Heart left ventricle (tissue), 16 donors: ENCODE data around the gene HYLS1. TPM values are rescaled to one million over a fixed set of nuclear protein-coding genes. Genes with fewer than 3 reads are reported as not detected.

Experiments used
- ATAC-seq, 4 donors: fragments of 200-7000 bp; cut with Tn5 transposase; one replicate each; pipeline ENCODE4 v1.9.1; 2020 to 2022; ENCODE audit warnings: moderate library complexity in 4 of 4, mild to moderate bottlenecking in 3 of 4, moderate number of reproducible peaks in 1 of 4
- DNase-seq, 5 donors: peaks; one replicate each; pipeline ENCODE4 v3.0.0-alpha.2; 2020
- H3K27ac ChIP-seq, 12 donors: fragments of 200-600 bp; sonication (generic) in 4 of 12; one replicate each; pipeline versions ENCODE4 v1.5.0 to v1.8.0; 2016 to 2022; ENCODE audit warnings: mild to moderate bottlenecking in 2 of 12
- H3K27me3 ChIP-seq, 9 donors: fragments of 200-600 bp; sonication (generic) in 2 of 9; one replicate each; pipeline versions ENCODE4 v1.5.1 to v1.8.0; 2016 to 2022; ENCODE audit warnings: mild to moderate bottlenecking in 3 of 9
- H3K36me3 ChIP-seq, 9 donors: fragments of 200-600 bp; sonication (generic) in 2 of 9; one replicate each; pipeline versions ENCODE4 v1.5.0 to v1.8.0; 2018 to 2022; ENCODE audit warnings: mild to moderate bottlenecking in 2 of 9
- H3K4me1 ChIP-seq, 12 donors: fragments of 200-600 bp; sonication (generic) in 4 of 12; one replicate each; pipeline versions ENCODE4 v1.5.0 to v1.8.0; 2016 to 2022; ENCODE audit warnings: mild to moderate bottlenecking in 3 of 12
- H3K4me3 ChIP-seq, 12 donors: fragments of 200-600 bp; sonication (generic) in 4 of 12; one replicate each; pipeline versions ENCODE4 v1.5.0 to v1.8.0; 2017 to 2022; ENCODE audit warnings: mild to moderate bottlenecking in 9 of 12, moderate library complexity in 4 of 12
- H3K9me3 ChIP-seq, 12 donors: fragments of 200-600 bp; sonication (generic) in 4 of 12; one replicate each; pipeline versions ENCODE4 v1.5.0 to v1.8.0; 2016 to 2022; ENCODE audit warnings: mild to moderate bottlenecking in 1 of 12
- CTCF ChIP-seq, 12 donors: fragments of 200-600 bp; sonication (generic) in 4 of 12; IDR thresholded peaks; one replicate each; pipeline versions ENCODE4 v1.5.0 to v1.8.0; 2018 to 2022; ENCODE audit warnings: antibody characterized with exemption in 12 of 12, mild to moderate bottlenecking in 5 of 12
- POLR2A ChIP-seq, 2 donors: fragments of 450-650 bp; IDR thresholded peaks; one replicate each; pipeline ENCODE4 v1.6.1; 2017; ENCODE audit warnings: antibody characterized with exemption in 2 of 2, mild to moderate bottlenecking in 2 of 2, moderate library complexity in 2 of 2
- WGBS, 4 donors: extraction: QIAGEN DNeasy Blood & Tissue Kit in 2 of 4; methylation state at CpG; one replicate each; pipeline versions ENCODE4 v1.1.5 to v1.1.7; 2013 to 2018; 5-methylcytosine and 5-hydroxymethylcytosine counted together
- intact Hi-C, 10 donors: fragments of 100-400 bp; cut with DNase I; formaldehyde crosslinking; loops; one replicate each; pipeline versions ENCODE4 v1.11.1 to v1.14.2; 2022
- polyA plus RNA-seq, 2 donors: library from polyadenylated mRNA; stranded (reverse); fragments of 200-250 nt; gene quantifications; one replicate each; pipeline ENCODE4 v1.2.3, GENCODE V29; 2013
- total RNA-seq, 9 donors: library from RNA; depleted of rRNA in 2 of 9; stranded (reverse); fragments of >200 nt in 2 of 9; fragmentation: NEBNext Ultra II Directional in 3 of 9; extraction: Animal tissue kit (Norgen Biotek cat#: 25700) in 3 of 9; gene quantifications; one replicate each; pipeline versions ENCODE4 v1.1.0 to v1.2.4, GENCODE V29; 2016 to 2023
- donor health status: ischemic (EF 13 %, LVEDD 7.1; RV severe dilation, severe dysfunction).
- donor health status: healthy with polysubstance abuse.
- donor health status: DM: no; HTN: yes; CAD: no.
- donor health status: DM: no; HTN: no; CAD: no.
- donor health status: ischemic (EF 25% LVEDD 6.9; RV normal size, moderate dysfunction).
- donor health status: ischemic (EF 25% LVEDD 5.7; RV mildly dilated, moderate dysfunction).
- donor health status: healthy.
- donor health status: DM: yes; HTN: yes; CAD: no.
- donor health status: ischemic (EF 35%, LVEDD 5.7; RV mildly dilated, moderate dysfunction).
- donor health status: nonischemic (EF 11% LVEDD 7.7; RV severe dilation, severe dysfunction).
- donor health status: DM: yes; HTN: yes; CAD: no.
- donor health status: PGD.
- donor health status: ischemic (EF 29% LVEDD 5.4; RV normal size, mild dysfunction).
- donor health status: nonischemic (EF 23%, LVEDD 6.1; RV moderate dilation, normal function).

Gene HYLS1
- total and polyA plus RNA-seq, 11 donors, result 3.0 to 6.9 (median 4.3) TPM

DNA sequence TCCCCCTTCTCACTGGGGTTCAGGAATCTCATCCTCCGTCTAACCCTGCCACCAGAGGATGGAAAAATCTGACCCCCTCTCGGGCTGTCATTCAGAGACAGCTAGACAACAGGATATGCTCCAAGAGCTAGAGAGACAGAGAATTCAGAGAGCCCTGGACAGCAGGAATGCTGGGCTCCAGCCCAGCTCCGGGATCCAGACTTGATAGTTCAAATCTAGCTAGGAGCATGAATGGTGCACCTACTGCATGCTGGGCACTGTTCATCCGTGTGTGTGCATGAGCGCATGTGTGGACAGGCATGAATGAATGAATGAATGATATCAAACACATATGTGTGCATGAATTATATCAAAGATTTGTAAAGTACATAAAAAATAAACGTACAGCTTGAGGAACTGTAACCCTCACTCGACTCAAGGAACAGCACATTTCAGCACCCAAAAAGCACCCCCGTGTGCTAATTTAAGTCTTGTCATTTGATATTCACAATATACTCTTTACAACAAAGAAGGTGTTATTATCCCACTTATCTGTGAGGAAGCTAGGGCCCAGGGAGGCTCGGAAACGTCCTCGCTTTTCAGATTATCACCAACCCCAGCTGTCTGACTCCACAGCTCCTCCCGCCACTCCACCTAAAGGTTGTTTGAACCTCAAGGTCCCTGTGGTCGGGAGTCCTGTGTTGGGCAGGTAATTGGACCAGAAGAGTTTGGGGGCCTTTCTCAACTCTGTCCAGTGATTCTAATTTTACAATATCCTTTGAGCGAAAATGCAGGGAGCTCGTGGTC is 57.7 kb downstream of the HYLS1 start:
- Histone ChIP-seq H3K4me1 (peaks cover 0 to 21% (median 11%) of the 10 kb centered on the region in 12 donors), H3K27ac (no peak overlapping the region), H3K9me3 (no peaks in the 10 kb centered on the region), H3K4me3 (no peak overlapping the region), H3K27me3 (peaks cover 0 to 7% (median 0%) of the 10 kb centered on the region in 9 donors), H3K36me3 (no peaks in the 10 kb centered on the region)
- ATAC-seq, result no peak
- TF ChIP-seq POLR2A (IDR thresholded peaks at IDR 0.05), result no peak
- no peak for TF ChIP-seq CTCF (IDR thresholded peaks at IDR 0.05)
- DNase-seq, result peak in 1 of 5 donors; percentile 6
- intact Hi-C loops, result loop anchor here in 2 of 10 donors (10.0 kb wide), 1 partner anchor 110 kb away; no protein-coding TSS in a partner anchor
- WGBS, 4 donors, result 75 to 78% (median 77%) methylated on average over 15 of the region's 15 CpGs

DNA sequence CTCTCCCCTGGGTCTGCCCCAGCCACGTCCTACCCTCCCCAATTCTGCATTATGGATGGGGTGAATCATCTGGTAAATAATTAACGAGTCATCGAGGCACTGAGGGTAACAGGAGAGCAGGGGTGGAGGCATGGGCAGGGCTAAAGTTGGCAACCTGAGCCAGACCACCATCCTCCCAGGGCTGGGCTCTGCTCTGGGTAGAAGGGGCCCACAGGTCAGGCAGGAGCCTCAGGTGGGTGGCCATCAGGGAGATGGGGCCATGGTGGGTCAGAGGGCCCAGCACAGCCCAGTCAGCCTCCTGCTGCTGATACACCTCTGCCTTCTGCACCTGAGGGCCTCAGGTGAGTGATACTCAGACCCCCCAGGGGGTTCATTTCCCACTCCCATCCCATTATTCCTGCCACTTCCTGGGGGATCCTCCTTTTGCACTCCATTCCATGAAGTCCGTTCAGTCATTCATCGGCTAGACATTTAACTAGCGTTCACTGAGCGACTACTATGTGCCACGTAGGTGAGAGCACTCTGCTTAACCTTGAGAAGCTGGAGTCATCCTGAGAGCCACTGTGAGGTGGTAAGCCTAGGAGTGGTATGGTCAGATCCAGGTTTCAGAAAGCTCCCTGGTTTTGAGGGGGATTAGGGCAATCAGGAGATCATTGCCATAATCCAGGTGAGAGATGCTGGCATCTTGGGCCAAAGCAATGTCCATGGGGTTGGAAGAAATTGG is 58.5 kb downstream of the HYLS1 start, which contains the start of gene VSIG10L2:
TSS of gene VSIG10L2 (plus strand) at position 248 of the 724 bp plus-strand sequence. CDS start at position 260, 12 bp downstream.
- Histone ChIP-seq H3K27me3 (peaks cover 0 to 7% (median 0%) of the 10 kb centered on the region in 9 donors), H3K4me3 (no peak within 1 kb of the TSS), H3K4me1 (peaks cover 0 to 25% (median 15%) of the 10 kb centered on the region in 12 donors), H3K36me3 (no peaks in the 10 kb centered on the region), H3K9me3 (no peaks in the 10 kb centered on the region), H3K27ac (no peak within 1 kb of the TSS)
- 86 to 92% (median 89%) methylated on average over 8 of the region's 8 CpGs for WGBS, 4 donors
- no peak for ATAC-seq
- DNase-seq, result peak in 1 of 5 donors; percentile 14
- intact Hi-C loops, result loop anchor here in 2 of 10 donors (10.0 kb wide), 1 partner anchor 109 kb away; no protein-coding TSS in a partner anchor
- TF ChIP-seq CTCF (IDR thresholded peaks at IDR 0.05) (no peak), POLR2A (IDR thresholded peaks at IDR 0.05) (no peak)

GRCh38 chr11:125946712-125947418 is 59.4 kb downstream of the HYLS1 start:
- Histone ChIP-seq H3K4me3 (no peak overlapping the region), H3K36me3 (no peaks in the 10 kb centered on the region), H3K9me3 (no peaks in the 10 kb centered on the region), H3K27ac (no peak overlapping the region), H3K27me3 (peaks cover 0 to 7% (median 0%) of the 10 kb centered on the region in 9 donors), H3K4me1 (peaks cover 3 to 25% (median 17%) of the 10 kb centered on the region in 12 donors)
- ATAC-seq (no peak), DNase-seq (no peak)
- TF ChIP-seq CTCF (IDR thresholded peaks at IDR 0.05) (no peak), POLR2A (IDR thresholded peaks at IDR 0.05) (no peak)
- intact Hi-C loops, result loop anchor here in 2 of 10 donors (10.0 kb wide), 1 partner anchor 108 kb away; no protein-coding TSS in a partner anchor
- WGBS, 4 donors, result 92 to 97% (median 94%) methylated on average over 13 to 14 of the region's 14 CpGs
